ENCODE results near the gene SMCO2. TPM values are rescaled to one million over a fixed set of nuclear protein-coding genes. Genes with fewer than 3 reads are reported as not detected.

Gene SMCO2
- total and polyA plus RNA-seq, 2 of the 8 experiments (the other 6 are each of a cell fraction or from before 2014, with no cell fraction given): 0.24 to 0.80 TPM

DNA sequence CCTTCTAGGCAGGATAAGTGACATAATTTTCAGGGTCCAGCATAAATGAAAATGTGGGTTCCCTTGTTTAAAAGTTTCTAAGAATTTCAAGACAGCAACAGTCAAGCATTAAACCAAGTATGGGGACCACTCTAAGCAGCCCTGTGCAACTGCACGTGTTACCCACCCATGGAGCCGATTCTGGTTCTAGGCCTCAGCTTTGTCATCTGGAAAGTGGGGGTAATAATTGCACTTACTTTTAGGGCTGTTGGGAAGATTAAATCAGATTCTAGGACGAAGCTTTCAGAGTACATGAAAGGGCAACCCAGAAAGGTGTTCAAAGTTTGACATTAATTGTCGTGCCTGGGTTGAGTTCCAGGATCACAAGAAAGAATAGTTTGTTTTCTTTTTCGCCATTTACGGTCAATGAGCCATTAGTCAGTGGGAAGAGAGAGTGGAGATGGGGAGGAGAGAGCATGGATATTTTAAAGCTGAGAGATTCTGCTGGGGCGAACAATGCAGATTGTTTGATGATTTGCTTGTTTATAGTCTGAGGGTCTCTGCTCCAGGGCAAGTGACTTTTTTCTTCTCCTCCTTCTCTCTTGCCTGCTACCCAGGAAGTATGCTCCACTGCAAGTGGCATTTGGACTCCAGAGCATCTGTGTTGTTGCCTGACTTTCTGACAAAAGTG lies 66.8 kb downstream of the SMCO2 start (continued):
- TF ChIP-seq, protein P1, sequence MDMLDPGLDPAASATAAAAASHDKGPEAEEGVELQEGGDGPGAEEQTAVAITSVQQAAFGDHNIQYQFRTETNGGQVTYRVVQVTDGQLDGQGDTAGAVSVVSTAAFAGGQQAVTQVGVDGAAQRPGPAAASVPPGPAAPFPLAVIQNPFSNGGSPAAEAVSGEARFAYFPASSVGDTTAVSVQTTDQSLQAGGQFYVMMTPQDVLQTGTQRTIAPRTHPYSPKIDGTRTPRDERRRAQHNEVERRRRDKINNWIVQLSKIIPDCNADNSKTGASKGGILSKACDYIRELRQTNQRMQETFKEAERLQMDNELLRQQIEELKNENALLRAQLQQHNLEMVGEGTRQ (IDR thresholded peaks at IDR 0.05; ENCODE audit: low read length): no peak
- TF ChIP-seq RNF2 (IDR thresholded peaks at IDR 0.05; ENCODE audit: borderline replicate concordance, low read depth, low read length, missing control alignments, poor library complexity, severe bottlenecking) (no peak), TEAD4 (IDR thresholded peaks at IDR 0.05; ENCODE audit: low read depth, low read length) (no peak), SP4 (IDR thresholded peaks at IDR 0.05; ENCODE audit: low read length) (no peak), FOSL1 (IDR thresholded peaks at IDR 0.05; ENCODE audit: insufficient read depth, low read depth, low read length) (no peak), POU5F1 (IDR thresholded peaks at IDR 0.05; ENCODE audit: low read depth, low read length) (no peak), KDM5A (IDR thresholded peaks at IDR 0.05; ENCODE audit: low read length) (no peak)

Measured in H1 (cell line).